Measurements from ENCODE around the gene PGM3.

- TF ChIP-seq SP1 (IDR thresholded peaks at IDR 0.05), result no peak
- no peak for TF ChIP-seq SUZ12 (IDR thresholded peaks at IDR 0.05)
- no peak for TF ChIP-seq FOXM1 (IDR thresholded peaks at IDR 0.05; ENCODE audit: borderline replicate concordance)
- no peak for TF ChIP-seq HDGF (IDR thresholded peaks at IDR 0.05; ENCODE audit: borderline replicate concordance)
- no peak for TF ChIP-seq BHLHE40 (IDR thresholded peaks at IDR 0.05; ENCODE audit: borderline replicate concordance)
Measured at GRCh38 chr6:83126807-83127206, 66.3 kb downstream of the PGM3 start.

Data from HEK293T (cell line).